B cell (primary cell): Measurements from ENCODE around the gene HEXIM2. TPM values are rescaled to one million over a fixed set of nuclear protein-coding genes. Genes with fewer than 3 reads are reported as not detected.

ENCODE experiments used
- ATAC-seq: fragments of 200-7000 bp; cut with Tn5 transposase; one replicate; pipeline ENCODE4 v1.10.0; 2021; ENCODE audit warnings: low read depth, mild to moderate bottlenecking, moderate number of reproducible peaks, moderate library complexity
- CTCF ChIA-PET: fragments of 350-600 bp; sonication (Branson Sonifier 250); formaldehyde crosslinking; loops from one replicate; lab custom pipeline; 2021; ENCODE audit warnings: antibody characterized with exemption, inconsistent platforms; lab: Charles Lee
- POLR2A ChIA-PET: fragments of 350-600 bp; sonication (Branson Sonifier 250); formaldehyde crosslinking; loops from one replicate; lab custom pipeline; 2021; ENCODE audit warnings: antibody characterized with exemption; lab: Charles Lee
- DNase-seq: peaks from one replicate; pipeline ENCODE4 v3.0.0; 2013
- H2AFZ ChIP-seq: 2 replicates; pipeline ENCODE4 v1.6.1; 2012; ENCODE audit warnings: mild to moderate bottlenecking, low read depth, low read length; ENCODE audit not compliant: insufficient read depth, poor library complexity, severe bottlenecking
- H3K27ac ChIP-seq, 2 donors: 1 replicate in 1 of 2; 2 replicates in 1 of 2; pipeline ENCODE4 v1.5.1; 2012 to 2013; ENCODE audit warnings: low read length in 2 of 2, mild to moderate bottlenecking in 2 of 2, moderate library complexity in 1 of 2
- H3K27me3 ChIP-seq, 4 experiments: fragments of 200-600 bp in 1 of 4; sonication (generic) in 1 of 4; replicated peaks in 1 of 4; 1 replicate in 2 of 4; 2 replicates in 2 of 4; pipeline versions ENCODE4 v1.6.1 to v1.7.0; 2013 to 2016; ENCODE audit warnings: low read length in 3 of 4, mild to moderate bottlenecking in 2 of 4, mixed read lengths in 1 of 4, moderate library complexity in 1 of 4; ENCODE audit not compliant: insufficient read depth in 4 of 4, control insufficient read depth in 3 of 4; ENCODE audit errors: control extremely low read depth in 1 of 4
- H3K36me3 ChIP-seq, 2 experiments: replicated peaks in 1 of 2; 1 replicate in 1 of 2; 2 replicates in 1 of 2; pipeline versions ENCODE4 v1.6.1 to v1.7.1; 2013; ENCODE audit warnings: low read length in 1 of 2; ENCODE audit not compliant: insufficient read depth in 2 of 2, control insufficient read depth in 1 of 2; ENCODE audit errors: control extremely low read depth in 1 of 2, extremely low read depth in 1 of 2
- H3K4me1 ChIP-seq, 2 donors: fragments of 200-600 bp in 1 of 2; sonication (generic) in 1 of 2; 1 replicate in 1 of 2; 2 replicates in 1 of 2; pipeline versions ENCODE4 v1.5.1 to v1.6.1; 2013 to 2017; ENCODE audit warnings: low read length in 2 of 2; ENCODE audit not compliant: control insufficient read depth in 2 of 2, insufficient read depth in 2 of 2
- H3K4me2 ChIP-seq: replicated peaks from 2 replicates; pipeline ENCODE3; 2012; ENCODE audit warnings: mild to moderate bottlenecking, low read depth, low read length; ENCODE audit not compliant: poor library complexity, severe bottlenecking
- H3K4me3 ChIP-seq, 5 experiments: fragments of 200-600 bp in 1 of 5; sonication (generic) in 1 of 5; 1 replicate in 3 of 5; 2 replicates in 2 of 5; pipeline versions ENCODE4 v1.5.1 to v1.7.0; 2011 to 2016; ENCODE audit warnings: low read length in 4 of 5, mild to moderate bottlenecking in 4 of 5, low read depth in 2 of 5, control low read depth in 1 of 5, moderate library complexity in 1 of 5; ENCODE audit not compliant: insufficient read depth in 1 of 5; ENCODE audit errors: control extremely low read depth in 1 of 5, extremely low read depth in 1 of 5
- H3K79me2 ChIP-seq: fragments of 200-600 bp; sonication (generic); one replicate; pipeline ENCODE4 v1.6.0; 2016; ENCODE audit warnings: low read length; ENCODE audit not compliant: control insufficient read depth, insufficient read depth
- H3K9ac ChIP-seq: fragments of 200-600 bp; sonication (generic); 2 replicates; pipeline ENCODE4 v1.6.1; 2017; ENCODE audit warnings: mild to moderate bottlenecking, low read length, moderate library complexity
- H3K9me3 ChIP-seq, 3 donors: one replicate each; pipeline versions ENCODE4 v1.6.1 to v1.7.1; 2013; ENCODE audit warnings: low read length in 2 of 3; ENCODE audit not compliant: control insufficient read depth in 2 of 3, insufficient read depth in 1 of 3; ENCODE audit errors: control extremely low read depth in 1 of 3
- H4K20me1 ChIP-seq: 2 replicates; pipeline ENCODE4 v1.6.0; 2012; ENCODE audit warnings: mild to moderate bottlenecking, low read length; ENCODE audit not compliant: insufficient read depth, control insufficient read depth, poor library complexity, severe bottlenecking
- H3K27ac Mint-ChIP-seq: one replicate; pipeline ENCODE4 v1.8.0; 2021; ENCODE audit warnings: mixed read lengths
- H3K27me3 Mint-ChIP-seq: one replicate; pipeline ENCODE4 v1.8.0; 2021; ENCODE audit warnings: mixed read lengths
- H3K4me1 Mint-ChIP-seq: one replicate; pipeline ENCODE4 v1.8.0; 2021; ENCODE audit warnings: mixed read lengths
- H3K4me3 Mint-ChIP-seq: one replicate; pipeline ENCODE4 v1.8.0; 2021; ENCODE audit warnings: mixed read lengths
- H3K9me3 Mint-ChIP-seq: one replicate; pipeline ENCODE4 v1.8.0; 2022; ENCODE audit warnings: mixed read lengths; ENCODE audit not compliant: insufficient read depth
- EZH2 ChIP-seq: IDR thresholded peaks from 2 replicates; pipeline ENCODE4 v1.6.1; 2012; ENCODE audit warnings: borderline replicate concordance, low read depth, mild to moderate bottlenecking, moderate library complexity, low read length; ENCODE audit not compliant: insufficient read depth, poor library complexity, severe bottlenecking
- whole genome bisulfite sequencing: methylation state at CpG from one replicate; pipeline ENCODE4 v1.1.5; 2013; ENCODE audit warnings: missing lambda C conversion rate; ENCODE audit not compliant: insufficient coverage; 5-methylcytosine and 5-hydroxymethylcytosine counted together
- intact Hi-C: fragments of 100-400 bp; cut with micrococcal nuclease; formaldehyde crosslinking; loops from one replicate; pipeline ENCODE4 v1.10.0; 2022
- polyA plus RNA-seq: library from polyadenylated mRNA; depleted of rRNA; stranded (reverse); fragments of >200 nt; gene quantifications from 2 replicates; pipeline ENCODE4 v1.2.3, GENCODE V29; 2012
- total RNA-seq, 2 donors: library from RNA; stranded (reverse); fragments of 120-200 nt in 1 of 2; gene quantifications; 1 replicate in 1 of 2; 2 replicates in 1 of 2; pipeline versions ENCODE4 v1.2.3 to v1.2.4, GENCODE V29; 2013 to 2022
- TF ChIP-seq, protein P1 (sequence below): fragments of 200-600 bp; IDR thresholded peaks from one replicate; pipeline ENCODE4 v1.8.0; 2022; ENCODE audit warnings: antibody characterized with exemption, mild to moderate bottlenecking

HEXIM2 gene
- total and polyA plus RNA-seq, 2 donors (not counting 1 experiment from before 2014, with no cell fraction given) = 3.7 to 10.0 TPM

- peak overlapping the region; percentile 97 for H3K9ac ChIP-seq
- H3K9me3 ChIP-seq = peaks cover 0 to 3% (median 0%) of the 10 kb centered on the region in 3 donors
- ATAC-seq = no peak
- Mint-ChIP-seq H3K4me1 (peaks cover 59% of the 10 kb centered on the region), H3K27ac (peak overlapping the region; percentile 99), H3K4me3 (peak overlapping the region; percentile 91), H3K9me3 (no peaks in the 10 kb centered on the region), H3K27me3 (no peaks in the 10 kb centered on the region)
- WGBS = 95% methylated on average over 4 of the region's 4 CpGs
- H2AFZ ChIP-seq = peak overlapping the region; percentile 85
- TF ChIP-seq, protein P1, sequence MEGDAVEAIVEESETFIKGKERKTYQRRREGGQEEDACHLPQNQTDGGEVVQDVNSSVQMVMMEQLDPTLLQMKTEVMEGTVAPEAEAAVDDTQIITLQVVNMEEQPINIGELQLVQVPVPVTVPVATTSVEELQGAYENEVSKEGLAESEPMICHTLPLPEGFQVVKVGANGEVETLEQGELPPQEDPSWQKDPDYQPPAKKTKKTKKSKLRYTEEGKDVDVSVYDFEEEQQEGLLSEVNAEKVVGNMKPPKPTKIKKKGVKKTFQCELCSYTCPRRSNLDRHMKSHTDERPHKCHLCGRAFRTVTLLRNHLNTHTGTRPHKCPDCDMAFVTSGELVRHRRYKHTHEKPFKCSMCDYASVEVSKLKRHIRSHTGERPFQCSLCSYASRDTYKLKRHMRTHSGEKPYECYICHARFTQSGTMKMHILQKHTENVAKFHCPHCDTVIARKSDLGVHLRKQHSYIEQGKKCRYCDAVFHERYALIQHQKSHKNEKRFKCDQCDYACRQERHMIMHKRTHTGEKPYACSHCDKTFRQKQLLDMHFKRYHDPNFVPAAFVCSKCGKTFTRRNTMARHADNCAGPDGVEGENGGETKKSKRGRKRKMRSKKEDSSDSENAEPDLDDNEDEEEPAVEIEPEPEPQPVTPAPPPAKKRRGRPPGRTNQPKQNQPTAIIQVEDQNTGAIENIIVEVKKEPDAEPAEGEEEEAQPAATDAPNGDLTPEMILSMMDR = no peak
- TF ChIP-seq EZH2 = no peak
- peaks cover 28% of the 10 kb centered on the region for H3K79me2 ChIP-seq
- intact Hi-C loops = loop anchor here (5.0 kb wide), 1 partner anchor 1139 kb away; no protein-coding TSS in a partner anchor
- peak overlapping the region; percentile 12 to 89 (median 71) for H3K4me3 ChIP-seq
- no peaks in the 10 kb centered on the region for H3K27me3 ChIP-seq
- peak overlapping the region in 1 of 2 donors; percentile 97 for H3K27ac ChIP-seq
- no peaks in the 10 kb centered on the region for H3K36me3 ChIP-seq
- POLR2A ChIA-PET = interaction anchor here (0.7 to 1.5 kb wide), 2 partner anchors 9 to 11 kb away, joined by 3 to 9 read pairs; partner anchors contain the start of gene ACBD4
- peaks cover 8% of the 10 kb centered on the region for H4K20me1 ChIP-seq
- CTCF ChIA-PET = interaction anchor here (0.6 to 3.2 kb wide), 3 partner anchors 11 to 371 kb away, joined by 3 to 36 read pairs (median 3); partner anchors contain the start of gene ACBD4
- peaks cover 37 to 68% of the 10 kb centered on the region in 2 donors for H3K4me1 ChIP-seq
- peak overlapping the region; percentile 90 for H3K4me2 ChIP-seq
- DNase-seq = no peak
Measured at GRCh38 chr17:45146592-45146889, 15.1 kb upstream of the HEXIM2 start.

DNA sequence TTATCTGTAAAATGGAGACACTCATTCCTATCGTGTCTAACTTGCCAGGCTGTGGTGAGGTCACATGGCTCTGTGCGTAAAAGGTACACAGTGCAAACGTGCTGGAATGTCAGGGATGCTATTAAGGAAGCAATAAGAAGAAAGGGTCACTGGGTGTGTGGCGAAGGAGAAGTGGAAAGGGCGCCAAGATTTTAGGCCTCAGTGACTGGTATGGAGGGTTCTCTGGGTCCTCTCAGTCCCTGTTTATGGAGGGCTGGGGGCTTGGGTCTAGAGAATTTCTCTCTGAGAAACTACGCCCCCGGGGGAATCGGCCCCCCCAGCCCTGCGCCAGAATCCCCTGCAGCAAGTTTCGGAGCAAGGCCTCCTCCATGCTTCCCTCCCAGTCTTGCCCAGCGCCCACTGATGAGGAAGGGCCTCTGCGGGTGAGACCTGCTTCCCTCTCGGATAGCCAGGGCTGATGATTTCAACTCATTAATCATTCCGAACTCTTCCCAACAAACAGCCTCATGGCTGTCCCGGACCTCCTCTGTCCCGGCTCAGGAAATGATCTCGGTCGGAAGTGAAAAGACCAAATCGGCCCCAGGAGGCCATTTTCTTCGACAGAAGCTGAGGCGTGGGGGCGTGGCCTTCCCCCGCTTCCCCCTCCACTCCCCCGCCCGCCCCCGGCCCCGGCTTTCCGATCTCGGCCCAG lies 14.6 kb upstream of the HEXIM2 start:
- ChIA-PET CTCF (interaction anchor here (1.3 to 7.5 kb wide), 5 partner anchors 11 to 79 kb away, joined by 5 to 242 read pairs (median 167); partner anchors contain the start of genes ACBD4, HEXIM2 and PLCD3), POLR2A (interaction anchor here (0.6 to 6.6 kb wide), 6 partner anchors 11 to 114 kb away, joined by 4 to 246 read pairs (median 16); partner anchors contain the start of genes ACBD4 and HEXIM2)
- peaks cover 0 to 3% (median 0%) of the 10 kb centered on the region in 3 donors for H3K9me3 ChIP-seq
- peak overlapping the region; percentile 69 to 99 (median 72) for H3K4me3 ChIP-seq
- H3K4me2 ChIP-seq = peak overlapping the region; percentile 90
- Mint-ChIP-seq H3K9me3 (no peaks in the 10 kb centered on the region), H3K27me3 (no peaks in the 10 kb centered on the region), H3K4me1 (peaks cover 63% of the 10 kb centered on the region), H3K27ac (peak overlapping the region; percentile 99), H3K4me3 (peak overlapping the region; percentile 91)
- H3K9ac ChIP-seq = peak overlapping the region; percentile 97
- intact Hi-C loops = loop anchor here (5.0 kb wide), 1 partner anchor 1140 kb away; no protein-coding TSS in a partner anchor
- H3K4me1 ChIP-seq = peaks cover 40 to 73% of the 10 kb centered on the region in 2 donors
- peak overlapping the region; percentile 85 for H2AFZ ChIP-seq
- TF ChIP-seq, protein P1 = no peak
- no peak for TF ChIP-seq EZH2
- no peaks in the 10 kb centered on the region for H3K36me3 ChIP-seq
- ATAC-seq = peak; percentile 3
- no peaks in the 10 kb centered on the region for H3K27me3 ChIP-seq
- DNase-seq = no peak
- peaks cover 32% of the 10 kb centered on the region for H3K79me2 ChIP-seq
- WGBS = 13% methylated on average over 27 of the region's 29 CpGs
- peaks cover 13% of the 10 kb centered on the region for H4K20me1 ChIP-seq
- peak overlapping the region; percentile 97 to 98 for H3K27ac ChIP-seq
